Measurements from ENCODE around the gene MAD1L1.

GRCh38 chr7:1979591-1980560 lies 252.9 kb downstream of the MAD1L1 start:
- no peak for TF ChIP-seq EZH2 (IDR thresholded peaks at IDR 0.05; ENCODE audit: borderline replicate concordance, low read depth, low read length, poor library complexity, severe bottlenecking)
- no peak for TF ChIP-seq CTCF (conservative IDR thresholded peaks at IDR 0.05; ENCODE audit: low read depth, low read length)
